GM12801 (cell line): ENCODE data around the gene TRIM52.

Experiments
- TF ChIP-seq, protein P1 (sequence below): IDR thresholded peaks from one replicate; pipeline ENCODE4 v1.5.1; 2011; ENCODE audit warnings: control low read depth; ENCODE audit not compliant: insufficient read length; ENCODE audit errors: extremely low read depth

TRIM52 gene

DNA sequence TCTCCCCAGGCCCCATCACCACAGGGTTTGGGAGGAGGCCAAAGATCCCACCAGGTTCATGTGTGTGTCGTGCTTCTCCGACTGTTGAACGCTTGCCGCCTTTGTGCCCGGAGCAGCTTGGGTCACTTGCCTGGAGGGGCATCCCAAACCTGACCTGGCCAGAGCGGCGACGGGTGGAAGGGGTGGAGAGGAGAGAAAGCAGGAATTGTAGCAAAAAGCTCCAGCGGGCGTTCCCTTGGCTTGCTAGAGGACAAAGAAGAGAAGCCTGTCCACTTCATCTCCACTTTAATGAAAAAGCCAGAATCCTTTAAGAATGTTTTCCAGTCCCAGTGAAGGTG, 40.8 kb downstream of the TRIM52 start:
- TF ChIP-seq, protein P1, sequence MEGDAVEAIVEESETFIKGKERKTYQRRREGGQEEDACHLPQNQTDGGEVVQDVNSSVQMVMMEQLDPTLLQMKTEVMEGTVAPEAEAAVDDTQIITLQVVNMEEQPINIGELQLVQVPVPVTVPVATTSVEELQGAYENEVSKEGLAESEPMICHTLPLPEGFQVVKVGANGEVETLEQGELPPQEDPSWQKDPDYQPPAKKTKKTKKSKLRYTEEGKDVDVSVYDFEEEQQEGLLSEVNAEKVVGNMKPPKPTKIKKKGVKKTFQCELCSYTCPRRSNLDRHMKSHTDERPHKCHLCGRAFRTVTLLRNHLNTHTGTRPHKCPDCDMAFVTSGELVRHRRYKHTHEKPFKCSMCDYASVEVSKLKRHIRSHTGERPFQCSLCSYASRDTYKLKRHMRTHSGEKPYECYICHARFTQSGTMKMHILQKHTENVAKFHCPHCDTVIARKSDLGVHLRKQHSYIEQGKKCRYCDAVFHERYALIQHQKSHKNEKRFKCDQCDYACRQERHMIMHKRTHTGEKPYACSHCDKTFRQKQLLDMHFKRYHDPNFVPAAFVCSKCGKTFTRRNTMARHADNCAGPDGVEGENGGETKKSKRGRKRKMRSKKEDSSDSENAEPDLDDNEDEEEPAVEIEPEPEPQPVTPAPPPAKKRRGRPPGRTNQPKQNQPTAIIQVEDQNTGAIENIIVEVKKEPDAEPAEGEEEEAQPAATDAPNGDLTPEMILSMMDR = no peak

DNA sequence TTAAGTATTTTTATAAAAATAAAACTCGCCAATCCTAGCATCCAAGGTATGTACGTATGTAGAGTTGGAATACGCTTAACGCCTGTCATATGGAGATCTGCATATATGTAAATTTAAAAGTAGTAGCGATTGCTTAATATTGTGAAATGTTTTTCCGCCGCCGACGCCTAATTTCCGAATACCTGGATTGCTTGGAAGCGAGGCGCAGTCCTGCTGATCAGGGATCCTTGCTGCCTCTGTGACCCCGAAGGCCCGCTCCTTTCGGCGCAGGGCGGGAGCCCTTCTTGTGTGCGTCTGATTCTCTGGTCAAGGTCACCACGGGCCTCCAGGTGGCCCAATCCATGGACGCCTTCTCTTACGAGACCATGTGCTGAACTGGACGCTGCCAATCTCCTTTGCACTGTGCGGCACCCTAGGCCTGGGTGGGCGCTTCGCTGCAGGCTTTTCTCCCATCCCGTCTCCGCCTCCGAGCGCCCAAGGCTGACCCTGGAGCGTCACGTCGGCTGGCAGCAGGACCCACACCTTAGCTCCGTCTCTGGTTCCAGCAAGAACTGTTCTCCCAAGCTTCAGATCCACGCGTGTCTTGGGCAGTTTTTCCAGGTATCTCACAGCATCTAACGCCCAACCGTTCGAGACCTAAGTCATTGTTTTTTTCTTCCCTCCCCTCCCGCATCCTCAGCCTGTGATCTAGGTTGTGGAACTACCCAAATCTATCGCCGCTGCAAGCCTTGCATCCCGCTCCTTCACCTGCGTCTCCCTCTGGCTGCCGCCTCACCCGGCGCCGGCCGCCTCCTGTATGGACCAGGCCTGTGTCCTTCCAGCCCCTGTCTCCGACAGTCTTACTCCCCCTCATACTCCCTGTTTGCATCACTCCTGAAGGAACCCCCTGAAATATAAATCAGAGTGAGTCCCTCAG, 41.4 kb downstream of the TRIM52 start:
- TF ChIP-seq, protein P1 = no peak

DNA sequence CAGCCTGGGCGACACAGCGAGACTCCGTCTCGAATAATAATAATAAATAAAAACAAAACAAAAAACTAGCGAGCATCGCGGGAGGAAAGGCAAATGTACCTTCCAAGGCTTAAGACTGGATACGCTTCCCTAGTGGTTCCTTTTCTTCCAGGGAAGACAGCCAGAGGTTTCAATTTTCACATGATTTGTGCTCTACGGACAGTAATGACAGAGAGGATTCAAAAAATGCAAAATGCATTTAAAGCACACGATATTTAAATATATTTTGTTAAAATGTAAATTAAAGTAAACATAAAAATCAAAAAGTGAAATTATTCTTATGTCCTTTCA, 42.2 kb downstream of the TRIM52 start:
- TF ChIP-seq, protein P1 = no peak

DNA sequence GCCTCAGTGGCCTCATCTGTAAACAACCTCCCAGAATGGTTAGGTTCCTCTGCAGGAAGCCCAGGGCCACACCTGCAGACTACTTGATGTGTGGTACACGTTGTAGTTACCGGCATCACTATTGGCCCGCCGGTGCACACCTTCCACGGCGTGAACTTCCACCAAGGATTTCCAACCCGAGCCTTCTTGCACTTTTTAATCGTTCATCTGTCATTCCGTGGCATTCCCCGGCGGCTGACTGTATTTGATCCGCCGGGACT, 43.2 kb downstream of the TRIM52 start:
- TF ChIP-seq, protein P1 = no peak

DNA sequence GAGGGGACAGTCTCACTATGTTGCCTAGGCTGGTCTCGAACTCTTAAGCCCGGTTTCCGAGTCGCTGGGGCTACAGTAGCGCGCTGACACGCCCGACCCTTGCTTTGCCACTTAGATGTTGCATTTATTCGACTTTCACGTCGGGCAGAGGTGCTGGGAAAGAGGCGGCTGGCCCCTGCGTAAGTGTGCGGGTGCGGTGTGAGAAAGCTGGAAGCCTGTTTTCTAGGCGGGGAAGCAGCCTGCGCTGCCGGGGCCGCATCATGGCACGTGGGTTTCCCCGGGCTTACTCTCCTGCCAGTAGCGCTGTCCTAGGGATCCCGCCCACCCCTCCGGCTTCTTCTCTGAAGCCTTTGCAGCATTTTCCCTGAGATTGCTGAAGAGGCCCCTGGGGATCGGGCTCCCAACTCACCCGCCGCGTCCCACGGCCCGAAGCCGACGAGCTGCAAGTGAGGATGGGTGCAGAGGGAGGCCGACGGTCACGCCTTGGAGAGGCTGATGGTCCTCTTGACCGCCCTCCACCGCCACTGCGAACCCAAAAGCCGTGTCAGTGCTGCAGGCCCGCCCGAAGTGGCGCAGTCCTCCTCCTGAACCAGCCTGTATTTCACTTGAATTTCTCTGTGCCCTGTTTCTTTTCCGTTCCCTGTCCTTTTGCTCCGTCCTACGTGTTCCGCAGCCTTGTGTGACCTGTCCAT, 43.7 kb downstream of the TRIM52 start:
- TF ChIP-seq, protein P1 = no peak

DNA sequence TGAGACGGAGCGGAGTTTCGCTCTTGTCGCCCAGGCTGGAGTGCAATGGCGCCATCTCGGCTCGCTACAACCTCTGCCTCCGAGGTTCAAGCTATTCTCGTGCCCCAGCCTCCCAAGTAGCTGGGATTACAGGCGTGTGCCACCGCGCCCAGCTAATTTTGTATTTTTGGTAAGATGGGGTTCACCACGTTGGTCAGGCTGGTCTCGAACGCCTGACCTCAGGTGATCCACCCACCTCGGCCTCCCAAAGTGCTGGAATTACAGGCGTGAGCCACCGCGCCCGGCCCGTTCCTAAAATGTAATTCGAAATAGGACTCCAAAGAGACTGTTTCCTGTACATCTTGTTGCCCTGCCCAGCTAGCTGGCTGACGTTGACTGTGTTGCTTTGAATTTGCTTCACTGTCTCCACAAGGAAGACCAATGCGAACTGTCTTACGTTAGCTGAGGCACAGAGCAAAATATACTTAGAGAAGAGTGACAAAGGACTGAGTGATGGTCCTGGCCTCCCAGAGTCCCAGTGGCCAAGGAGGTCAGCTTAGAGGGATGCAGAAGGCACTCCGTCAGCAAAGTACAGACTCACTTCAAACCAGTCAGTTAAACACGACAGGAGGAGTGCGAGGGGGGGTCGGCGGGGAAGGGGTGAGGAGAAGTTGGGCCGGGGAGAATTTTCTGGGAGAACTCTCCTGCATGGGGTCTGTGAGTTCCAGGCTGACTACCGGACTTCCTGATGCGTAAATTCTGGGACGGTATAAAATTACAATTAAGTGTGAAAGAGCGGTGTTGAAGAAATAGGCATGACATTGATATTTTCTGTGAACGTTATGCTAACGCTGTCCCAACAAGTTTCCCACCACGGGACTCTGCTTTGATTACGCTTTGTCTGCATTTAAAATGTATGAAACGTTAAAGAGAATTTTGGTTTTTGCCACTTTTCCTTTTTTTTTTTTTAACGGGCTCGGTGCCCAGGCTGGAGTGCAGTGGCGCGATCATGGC, 44.6 kb downstream of the TRIM52 start:
- TF ChIP-seq, protein P1 = no peak

DNA sequence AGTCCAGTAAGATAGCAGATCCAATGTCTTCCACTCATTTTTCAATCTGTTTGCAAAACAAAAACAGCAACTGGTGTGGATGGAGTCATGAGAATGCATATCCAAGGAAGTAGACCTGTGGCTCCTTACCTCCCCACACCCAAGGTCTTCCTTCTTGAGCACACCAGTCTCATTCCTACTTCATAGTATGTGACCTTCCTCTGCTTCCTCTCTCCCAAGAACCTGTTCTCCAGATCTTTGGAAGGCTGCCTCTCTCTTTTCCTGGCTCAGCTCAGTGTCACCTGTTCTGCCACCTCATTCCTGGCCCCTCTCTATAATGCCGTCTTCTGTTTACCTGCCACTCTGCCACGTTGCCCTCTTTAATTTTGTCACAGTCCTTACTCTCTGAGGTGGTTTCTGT, 48.0 kb downstream of the TRIM52 start:
- TF ChIP-seq, protein P1 = no peak
